Measurements from ENCODE around the gene DLX2.
A peak's percentile ranks its signal among the peaks of the same experiment; 100 is the strongest.

The DLX2 gene

GRCh38 chr2:172096626-172097547 lies 5.8 kb downstream of the DLX2 start:
- DNase-seq, result no peak
- in situ Hi-C loops (cut with MboI; ENCODE audit: low pct_unique_long_range_greater_than_20kb, low sequenced_read_pairs), result no loop called here

- DNase-seq, result no peak
- in situ Hi-C loops (cut with MboI; ENCODE audit: low pct_unique_long_range_greater_than_20kb, low sequenced_read_pairs), result no loop called here
These were observed 6.6 kb downstream of the DLX2 start for GRCh38 chr2:172095905-172096625.

GRCh38 chr2:172095146-172095904 lies 7.4 kb downstream of the DLX2 start:
- DNase-seq, result peak; percentile 80

DNA sequence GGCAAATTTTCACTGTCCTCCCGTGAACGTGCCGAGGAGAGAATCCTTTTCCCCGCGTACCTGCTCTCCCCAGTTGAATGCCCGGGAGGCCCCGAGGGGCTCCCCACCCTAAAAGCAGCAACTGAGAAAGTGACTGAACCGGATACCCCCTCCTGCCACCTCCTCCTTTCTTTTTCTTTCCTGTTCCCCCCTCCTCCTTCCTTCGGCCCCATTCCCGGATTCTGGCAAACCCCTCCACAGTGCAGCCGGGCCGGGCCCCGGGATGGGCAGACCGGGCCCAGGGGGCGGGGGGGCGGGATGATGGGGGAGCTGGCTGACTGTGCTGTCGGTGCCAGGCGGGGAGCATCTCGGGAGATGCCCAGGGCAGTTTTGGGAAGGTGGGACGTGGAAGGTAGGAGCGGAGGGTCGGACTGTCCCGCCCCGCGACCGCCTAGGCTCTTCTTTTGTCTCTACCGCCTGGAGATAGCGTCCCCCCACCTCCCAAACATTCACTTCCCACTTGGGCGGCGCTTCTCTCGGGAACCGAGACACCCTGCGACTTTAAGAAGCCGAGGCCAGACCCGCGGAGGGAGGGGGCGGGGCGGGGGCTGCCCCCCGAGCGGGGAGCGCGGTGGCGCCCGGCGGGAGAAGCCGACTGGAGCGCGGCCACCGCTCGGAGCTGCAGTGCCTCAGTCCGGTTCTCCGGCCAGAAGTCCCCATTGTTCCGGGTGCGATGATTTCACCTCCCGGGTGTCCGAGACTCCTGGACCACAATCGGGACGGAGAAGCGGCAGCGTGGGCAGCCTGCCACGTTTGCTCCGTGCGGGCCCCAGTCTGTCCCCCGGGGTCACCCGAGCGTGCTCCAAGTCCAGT lies 8.2 kb downstream of the DLX2 start:
- DNase-seq, result peak; percentile 71
- in situ Hi-C loops (cut with MboI; ENCODE audit: low pct_unique_long_range_greater_than_20kb, low sequenced_read_pairs), result no loop called here

More at GRCh38 chr2:172095146-172095904, 7.4 kb downstream of the DLX2 start:
- in situ Hi-C loops (cut with MboI; ENCODE audit: low pct_unique_long_range_greater_than_20kb, low sequenced_read_pairs), result no loop called here

DNA sequence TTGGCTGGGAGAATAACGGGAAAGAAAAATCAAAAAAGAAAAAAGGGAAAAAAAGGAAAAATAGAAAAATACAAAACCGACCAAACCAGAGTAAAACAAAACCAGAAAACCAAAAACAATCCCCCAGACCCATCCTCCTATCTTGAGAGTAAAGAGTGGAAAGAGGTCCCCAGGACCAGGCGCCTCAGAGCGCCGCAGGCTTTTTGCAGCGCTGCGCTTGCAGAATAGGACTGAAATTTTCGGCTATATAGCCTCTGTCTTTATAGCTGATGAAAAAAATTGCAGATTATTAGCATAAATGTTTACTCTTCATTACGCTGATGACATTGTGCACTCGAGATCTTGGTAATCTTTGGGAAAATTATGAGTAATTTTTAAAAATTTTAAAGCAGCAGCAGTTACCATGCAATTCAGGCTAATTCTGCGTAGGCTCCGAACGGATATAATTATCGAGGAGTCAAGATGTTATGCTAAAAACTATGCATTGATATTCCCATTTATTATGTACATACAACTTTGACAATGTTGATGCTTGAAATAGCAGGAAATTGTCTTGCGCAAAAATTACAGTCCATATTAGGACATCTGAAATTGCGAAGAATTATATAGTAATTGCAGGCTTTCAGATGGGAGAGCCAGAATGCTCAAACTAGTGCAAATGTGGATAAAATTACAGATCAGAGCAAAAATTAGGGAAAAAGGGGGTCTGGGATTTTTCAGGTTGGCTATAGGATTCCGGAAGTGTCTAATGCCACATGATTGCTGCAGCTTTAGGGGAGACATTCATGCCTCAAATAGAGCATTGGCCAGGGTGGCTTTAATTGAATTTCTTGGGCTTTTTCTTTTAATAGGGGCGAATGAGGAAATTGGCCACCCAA lies 9.0 kb downstream of the DLX2 start:
- in situ Hi-C loops (cut with MboI; ENCODE audit: low pct_unique_long_range_greater_than_20kb, low sequenced_read_pairs), result no loop called here
- no peak for DNase-seq

DNA sequence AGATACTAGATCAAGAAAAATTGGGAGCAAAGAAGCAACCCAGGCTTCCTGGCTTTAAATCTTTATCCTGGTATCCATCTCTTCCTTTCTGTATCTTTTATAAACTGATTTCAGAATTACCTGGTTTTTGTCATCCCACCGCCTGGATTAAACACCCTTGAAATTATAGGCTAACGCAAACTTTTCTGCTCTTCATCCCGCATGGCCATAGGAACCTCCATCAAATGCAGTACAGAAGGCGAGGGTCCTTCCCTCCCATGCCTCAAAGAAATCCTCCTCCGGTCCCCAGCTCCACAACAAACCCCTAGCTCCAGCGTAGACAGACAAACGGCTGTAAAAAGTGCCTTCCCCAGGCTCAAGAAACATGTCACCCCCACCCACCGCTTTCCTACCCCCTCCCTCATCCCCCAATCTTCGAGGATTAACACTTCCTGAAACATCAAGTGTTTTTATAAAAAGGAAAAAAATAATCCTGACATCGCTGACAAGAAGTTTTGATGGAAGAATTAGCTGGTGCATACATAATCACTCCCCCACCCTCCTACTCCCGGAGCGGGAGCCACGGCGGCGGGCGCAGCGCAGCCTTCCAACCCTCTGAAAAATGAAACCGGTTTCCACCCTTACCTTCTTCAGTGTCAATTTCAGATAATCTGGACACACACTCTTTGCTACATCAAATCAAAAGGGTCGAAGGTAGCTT lies 9.8 kb downstream of the DLX2 start:
- in situ Hi-C loops (cut with MboI; ENCODE audit: low pct_unique_long_range_greater_than_20kb, low sequenced_read_pairs), result no loop called here

DNA sequence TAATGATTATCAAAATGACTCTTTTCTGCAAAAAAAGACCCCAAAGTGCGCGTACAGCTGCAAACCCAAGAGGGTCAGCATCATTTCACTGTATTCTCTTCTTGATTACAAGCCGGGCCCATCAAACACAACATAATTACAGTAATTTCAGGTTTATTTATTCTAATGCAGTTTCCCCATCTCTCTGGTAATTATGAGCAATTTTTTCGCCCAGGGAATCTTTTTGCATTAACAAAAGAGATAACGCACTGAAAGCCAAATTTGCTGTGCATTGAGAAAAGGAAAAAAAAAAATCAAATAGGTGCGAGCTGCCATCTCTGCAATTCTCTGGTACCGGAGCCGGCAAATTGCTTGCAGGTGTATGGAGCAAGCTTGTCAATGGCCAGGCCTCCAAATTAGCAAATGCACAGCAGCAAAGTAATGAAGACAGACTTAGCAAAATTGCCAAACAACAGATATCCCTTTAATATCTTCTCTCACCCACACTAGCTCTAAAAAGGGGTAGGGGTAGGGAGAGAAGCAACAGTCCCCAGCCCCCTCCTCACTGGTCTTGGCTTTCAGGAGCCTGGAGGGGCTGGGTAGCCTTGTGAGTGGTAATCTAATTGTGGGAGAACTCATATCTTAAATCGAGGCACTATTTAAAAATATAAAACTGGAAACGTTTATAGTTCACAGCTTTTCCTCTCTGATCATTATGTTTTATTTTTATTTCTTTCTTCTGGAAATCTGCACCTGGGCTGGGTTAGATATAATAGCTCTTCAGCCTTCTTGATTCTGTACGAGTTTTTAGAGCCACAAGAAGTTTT lies 10.7 kb downstream of the DLX2 start:
- in situ Hi-C loops (cut with MboI; ENCODE audit: low pct_unique_long_range_greater_than_20kb, low sequenced_read_pairs), result no loop called here
- no peak for DNase-seq

More for the DNA sequence above, 9.8 kb downstream of the DLX2 start:
- no peak for DNase-seq

- in situ Hi-C loops (cut with MboI; ENCODE audit: low pct_unique_long_range_greater_than_20kb, low sequenced_read_pairs), result no loop called here
- DNase-seq, result no peak
These were observed 11.6 kb downstream of the DLX2 start for GRCh38 chr2:172091000-172091641.

DNA sequence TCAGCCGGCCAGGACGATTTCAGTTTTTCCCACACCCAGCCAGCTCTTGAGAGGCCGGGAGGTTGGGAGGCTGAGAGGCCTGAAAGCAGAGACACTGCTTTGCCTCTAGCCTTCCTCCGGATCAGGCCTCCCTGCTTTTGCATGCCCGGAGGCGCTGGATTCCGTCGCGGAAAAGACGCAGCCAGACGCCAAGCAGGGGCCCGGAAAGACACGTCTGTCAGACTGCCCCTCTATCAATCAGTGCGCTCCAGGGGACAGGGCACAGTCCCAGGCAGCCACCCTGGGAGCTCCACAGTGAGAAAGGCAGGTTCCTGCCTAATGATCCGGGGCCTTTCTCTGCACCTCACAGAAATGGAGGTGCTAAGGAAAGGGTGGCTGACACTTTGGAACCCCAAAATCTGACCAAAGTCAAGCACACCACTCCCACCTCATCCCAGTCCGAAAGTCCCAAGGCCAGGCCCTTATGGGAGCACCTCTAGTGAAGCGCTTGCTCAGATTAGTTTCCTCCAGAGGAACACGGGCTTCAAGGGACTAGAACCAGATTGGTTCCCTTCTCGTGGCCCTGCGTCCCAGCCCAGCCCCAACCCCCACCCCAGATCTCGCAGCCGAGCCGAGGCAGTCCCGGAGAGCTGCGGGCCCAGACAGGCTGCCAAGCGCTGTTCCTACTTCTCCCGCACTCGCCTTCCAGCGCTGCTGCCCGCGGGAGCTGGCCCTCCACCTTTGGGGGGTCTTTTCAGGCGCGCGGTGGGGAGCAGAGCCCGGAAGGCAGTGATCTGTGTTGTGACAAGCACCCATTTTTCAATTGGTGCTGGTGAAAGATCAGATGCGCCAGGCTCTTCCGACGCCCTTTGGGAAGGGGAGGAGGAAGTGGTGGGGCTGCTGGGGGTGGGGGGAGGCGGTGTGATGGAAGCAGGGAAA lies 12.4 kb downstream of the DLX2 start:
- in situ Hi-C loops (cut with MboI; ENCODE audit: low pct_unique_long_range_greater_than_20kb, low sequenced_read_pairs), result no loop called here
- DNase-seq, result no peak

DNA sequence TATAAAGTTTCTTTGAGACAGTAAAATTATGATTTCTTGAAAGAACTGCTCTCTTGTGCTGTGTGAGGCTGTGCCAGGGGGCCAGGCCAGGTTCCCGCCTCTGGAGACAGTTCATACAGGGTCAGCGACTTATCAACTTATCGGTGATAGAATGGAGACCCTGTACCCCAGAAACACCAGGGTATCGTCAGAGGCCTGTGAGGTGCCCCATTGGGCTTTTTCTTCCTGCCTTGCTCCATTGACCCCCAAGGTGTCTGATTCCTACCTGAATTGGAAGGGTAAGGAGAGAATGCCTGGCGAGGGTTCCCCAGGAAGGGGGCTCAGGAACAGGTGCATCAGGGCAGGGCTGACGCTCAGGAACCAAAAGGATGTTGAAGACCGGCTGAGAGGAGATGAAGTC lies 13.1 kb downstream of the DLX2 start:
- in situ Hi-C loops (cut with MboI; ENCODE audit: low pct_unique_long_range_greater_than_20kb, low sequenced_read_pairs), result no loop called here
- DNase-seq, result no peak

DNA sequence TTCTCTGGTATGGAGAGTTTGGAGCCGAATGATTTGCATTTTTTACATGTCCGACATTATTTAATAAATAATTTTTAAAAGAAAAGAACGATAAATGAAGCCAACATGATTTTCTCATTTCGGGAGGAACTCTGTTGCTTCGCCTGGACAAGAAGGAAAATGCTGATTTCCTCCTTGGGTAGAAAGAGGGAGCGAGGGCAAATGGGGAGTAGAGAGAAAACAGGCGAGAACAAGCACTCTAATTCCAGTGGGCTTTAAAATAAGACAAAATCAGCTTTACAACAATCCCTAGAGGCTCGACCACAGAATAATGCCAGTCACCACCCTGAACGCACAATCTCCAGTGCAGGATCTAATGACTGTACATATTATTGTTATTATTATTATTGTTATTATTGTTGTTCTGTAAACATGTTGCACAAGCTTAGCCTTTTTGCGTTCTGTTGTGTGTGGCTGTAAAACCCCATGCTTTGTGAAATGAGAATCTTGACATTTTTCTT lies 13.6 kb downstream of the DLX2 start:
- no peak for DNase-seq
- in situ Hi-C loops (cut with MboI; ENCODE audit: low pct_unique_long_range_greater_than_20kb, low sequenced_read_pairs), result no loop called here

- in situ Hi-C loops (cut with MboI; ENCODE audit: low pct_unique_long_range_greater_than_20kb, low sequenced_read_pairs), result no loop called here
- no peak for DNase-seq
These were observed 14.3 kb downstream of the DLX2 start for GRCh38 chr2:172088245-172089004.

GRCh38 chr2:172087780-172088244 lies 14.9 kb downstream of the DLX2 start:
- no peak for DNase-seq
- in situ Hi-C loops (cut with MboI; ENCODE audit: low pct_unique_long_range_greater_than_20kb, low sequenced_read_pairs), result no loop called here

DNA sequence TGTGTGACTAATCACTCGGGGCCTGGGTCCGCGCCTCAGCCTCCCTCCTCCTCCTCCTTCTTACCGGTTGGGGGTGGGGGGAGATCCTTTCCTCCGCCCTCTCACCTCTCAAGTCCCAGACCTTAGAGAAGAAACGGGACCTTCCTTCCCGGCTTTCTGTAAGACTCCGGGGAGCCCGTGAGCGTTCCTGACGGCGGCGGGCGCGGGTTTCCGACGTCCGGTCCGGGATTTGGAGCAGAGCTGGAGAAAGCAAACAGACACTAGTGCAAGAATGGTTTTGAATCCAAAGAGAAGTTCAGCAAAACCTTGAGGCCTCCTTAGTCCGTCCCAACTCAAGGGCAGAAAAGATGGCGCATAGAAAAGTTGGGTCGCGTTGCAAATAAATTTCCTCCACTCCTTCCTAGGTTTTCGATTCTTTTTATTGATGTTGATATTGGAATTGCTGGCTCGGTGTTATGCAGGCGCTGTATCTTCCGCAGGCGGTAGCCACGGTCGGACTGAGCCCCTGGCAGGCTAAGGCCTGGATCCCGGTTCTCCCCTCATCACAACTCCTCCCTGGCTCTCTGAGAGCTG lies 15.4 kb downstream of the DLX2 start:
- no peak for DNase-seq
- in situ Hi-C loops (cut with MboI; ENCODE audit: low pct_unique_long_range_greater_than_20kb, low sequenced_read_pairs), result no loop called here
